Activated CD4-positive, alpha-beta T cell treated with anti-CD3 and anti-CD28 coated beads for 36 hours (primary cell): ENCODE measurements around the gene APOL1. TPM values are rescaled to one million over a fixed set of nuclear protein-coding genes. Genes with fewer than 3 reads are reported as not detected.
"Not testable (repeated sequence)": the region's sequence is repeated elsewhere in the genome, so short reads cannot be mapped to it uniquely, and the experiment has no call there.

Source experiments
- ATAC-seq: fragments of 200-7000 bp; cut with Tn5 transposase; one replicate; pipeline ENCODE4 v1.10.0; 2021; ENCODE audit warnings: mild to moderate bottlenecking, moderate library complexity
- CTCF ChIA-PET: fragments of 350-600 bp; sonication (Branson Sonifier 250); formaldehyde crosslinking; loops from one replicate; lab custom pipeline; 2021; ENCODE audit warnings: antibody characterized with exemption; lab: Charles Lee
- POLR2A ChIA-PET: fragments of 350-600 bp; sonication (Branson Sonifier 250); formaldehyde crosslinking; loops from one replicate; lab custom pipeline; 2021; ENCODE audit warnings: antibody characterized with exemption, inconsistent platforms; lab: Charles Lee
- DNase-seq: peaks from one replicate; pipeline ENCODE4 v3.0.0-alpha.2; 2020
- H3K27ac Mint-ChIP-seq: one replicate; pipeline ENCODE4 v1.8.0; 2021; ENCODE audit warnings: mixed read lengths
- H3K27me3 Mint-ChIP-seq: one replicate; pipeline ENCODE4 v1.8.0; 2021; ENCODE audit warnings: mixed read lengths
- H3K36me3 Mint-ChIP-seq: one replicate; pipeline ENCODE4 v1.8.0; 2021; ENCODE audit warnings: low read depth, mixed read lengths
- H3K4me1 Mint-ChIP-seq: one replicate; pipeline ENCODE4 v1.8.0; 2021; ENCODE audit warnings: mixed read lengths
- H3K4me3 Mint-ChIP-seq: one replicate; pipeline ENCODE4 v1.8.0; 2021; ENCODE audit warnings: mild to moderate bottlenecking, moderate library complexity, mixed read lengths
- H3K9me3 Mint-ChIP-seq: one replicate; pipeline ENCODE4 v1.8.0; 2021; ENCODE audit warnings: low read depth, mixed read lengths
- intact Hi-C, 2 experiments: fragments of 100-400 bp; cut with DNase I in 1 of 2; cut with micrococcal nuclease in 1 of 2; formaldehyde crosslinking; loops; one replicate each; pipeline versions ENCODE4 v1.14.2 to v1.15.1; 2022 to 2024; cut with DNase I, micrococcal nuclease
- total RNA-seq, 2 experiments: library from RNA; stranded (reverse); gene quantifications; one replicate each; pipeline ENCODE4 v1.2.3, GENCODE V29; 2021

Gene APOL1
- total RNA-seq, 2 experiments from 2014 or later = 32.0 to 37.2 TPM

- intact Hi-C loops = no loop called here
- Mint-ChIP-seq H3K9me3 (no peaks in the 10 kb centered on the region), H3K4me3 (no peak overlapping the region), H3K36me3 (peaks cover 65% of the 10 kb centered on the region), H3K27ac (no peak overlapping the region), H3K27me3 (no peaks in the 10 kb centered on the region), H3K4me1 (peaks cover 15% of the 10 kb centered on the region)
- no peak for ATAC-seq
- no peak for DNase-seq
- ChIA-PET CTCF (interaction anchor here (0.9 to 4.4 kb wide), 14 partner anchors 8 to 961 kb away, joined by 3 to 44 read pairs (median 4); partner anchors contain the start of gene APOL2), POLR2A (interaction anchor here (1.4 to 1.6 kb wide), 2 partner anchors 197 to 244 kb away, joined by 3 to 4 read pairs; partner anchors contain the start of gene EIF3D)
Observed at GRCh38 chr22:36285545-36285944, 32.6 kb downstream of the APOL1 start.

- Mint-ChIP-seq H3K9me3 (no peaks in the 10 kb centered on the region), H3K27me3 (no peaks in the 10 kb centered on the region), H3K27ac (peak overlapping the region; percentile 67), H3K4me3 (no peak overlapping the region), H3K36me3 (peaks cover 69% of the 10 kb centered on the region), H3K4me1 (peaks cover 17% of the 10 kb centered on the region)
- peak; percentile 89 for ATAC-seq
- DNase-seq = peak; percentile 83
- ChIA-PET POLR2A (interaction anchor here (1.4 to 1.6 kb wide), 2 partner anchors 196 to 243 kb away, joined by 3 to 4 read pairs; partner anchors contain the start of gene EIF3D), CTCF (interaction anchor here (0.8 to 4.4 kb wide), 16 partner anchors 8 to 962 kb away, joined by 3 to 44 read pairs (median 4); partner anchors contain the start of gene APOL2)
- intact Hi-C loops = no loop called here
Observed at GRCh38 chr22:36286096-36286957, 33.4 kb downstream of the APOL1 start.

GRCh38 chr22:36287881-36288515 is 35.1 kb downstream of the APOL1 start:
- H3K4me3 Mint-ChIP-seq = no peak overlapping the region
- peaks cover 28% of the 10 kb centered on the region for H3K4me1 Mint-ChIP-seq
- H3K9me3 Mint-ChIP-seq = no peaks in the 10 kb centered on the region
- ATAC-seq (no peak), DNase-seq (no peak)
- no peak overlapping the region for H3K27ac Mint-ChIP-seq
- CTCF ChIA-PET = interaction anchor here (0.5 to 3.5 kb wide), 4 partner anchors 10 to 222 kb away, joined by 4 to 29 read pairs (median 12); partner anchors contain the start of gene APOL2
- H3K27me3 Mint-ChIP-seq = no peaks in the 10 kb centered on the region
- peaks cover 75% of the 10 kb centered on the region for H3K36me3 Mint-ChIP-seq
- POLR2A ChIA-PET = interaction anchor here (0.6 kb wide), 1 partner anchor 430 kb away, joined by 3 read pairs; no protein-coding TSS in a partner anchor
- intact Hi-C loops = no loop called here

GRCh38 chr22:36288571-36289405 is 35.9 kb downstream of the APOL1 start:
- Mint-ChIP-seq H3K9me3 (no peaks in the 10 kb centered on the region), H3K4me3 (no peak overlapping the region), H3K36me3 (peaks cover 76% of the 10 kb centered on the region), H3K27me3 (no peaks in the 10 kb centered on the region), H3K4me1 (peaks cover 28% of the 10 kb centered on the region), H3K27ac (peak overlapping the region; percentile 31)
- POLR2A ChIA-PET = interaction anchor here (0.6 kb wide), 1 partner anchor 429 kb away, joined by 3 read pairs; no protein-coding TSS in a partner anchor
- intact Hi-C loops = no loop called here
- CTCF ChIA-PET = interaction anchor here (1.3 to 3.5 kb wide), 3 partner anchors 11 to 12 kb away, joined by 4 to 29 read pairs (median 21); no protein-coding TSS in a partner anchor
- ATAC-seq (no peak), DNase-seq (no peak)

- no peaks in the 10 kb centered on the region for H3K27me3 Mint-ChIP-seq
- no peak for ATAC-seq
- intact Hi-C loops = no loop called here
- no peak overlapping the region for H3K4me3 Mint-ChIP-seq
- H3K9me3 Mint-ChIP-seq = no peaks in the 10 kb centered on the region
- peak overlapping the region; percentile 67 for H3K27ac Mint-ChIP-seq
- peaks cover 79% of the 10 kb centered on the region for H3K36me3 Mint-ChIP-seq
- CTCF ChIA-PET = interaction anchor here (1.3 to 3.5 kb wide), 2 partner anchors 11 to 12 kb away, joined by 4 to 21 read pairs; no protein-coding TSS in a partner anchor
- peaks cover 28% of the 10 kb centered on the region for H3K4me1 Mint-ChIP-seq
- POLR2A ChIA-PET = no interaction called here
- no peak for DNase-seq
Observed at GRCh38 chr22:36289406-36289870, 36.5 kb downstream of the APOL1 start.

GRCh38 chr22:36289948-36290371 is 37.0 kb downstream of the APOL1 start:
- H3K36me3 Mint-ChIP-seq = peaks cover 78% of the 10 kb centered on the region
- H3K27me3 Mint-ChIP-seq, H3K4me3 Mint-ChIP-seq, intact Hi-C loops, POLR2A ChIA-PET, DNase-seq, ATAC-seq, H3K9me3 Mint-ChIP-seq: not testable (repeated sequence)
- CTCF ChIA-PET = interaction anchor here (1.3 kb wide), 1 partner anchor 12 kb away, joined by 4 read pairs; no protein-coding TSS in a partner anchor
- peak overlapping the region; percentile 67 for H3K27ac Mint-ChIP-seq
- peaks cover 28% of the 10 kb centered on the region for H3K4me1 Mint-ChIP-seq

- ATAC-seq, H3K27me3 Mint-ChIP-seq, H3K9me3 Mint-ChIP-seq, DNase-seq, H3K4me3 Mint-ChIP-seq, intact Hi-C loops, POLR2A ChIA-PET, H3K27ac Mint-ChIP-seq: not testable (repeated sequence)
- Mint-ChIP-seq H3K36me3 (peaks cover 82% of the 10 kb centered on the region), H3K4me1 (peaks cover 28% of the 10 kb centered on the region)
- CTCF ChIA-PET = interaction anchor here (1.3 kb wide), 1 partner anchor 12 kb away, joined by 4 read pairs; no protein-coding TSS in a partner anchor
Observed at GRCh38 chr22:36290391-36291075, 37.6 kb downstream of the APOL1 start.

- POLR2A ChIA-PET = no interaction called here
- Mint-ChIP-seq H3K27ac (no peak overlapping the region), H3K9me3 (no peaks in the 10 kb centered on the region), H3K4me3 (no peak overlapping the region), H3K4me1 (peaks cover 27% of the 10 kb centered on the region), H3K36me3 (peaks cover 83% of the 10 kb centered on the region), H3K27me3 (no peaks in the 10 kb centered on the region)
- DNase-seq (no peak), ATAC-seq (no peak)
- CTCF ChIA-PET = interaction anchor here (1.3 to 2.2 kb wide), 3 partner anchors 14 to 194 kb away, joined by 4 to 13 read pairs (median 6); no protein-coding TSS in a partner anchor
- intact Hi-C loops = no loop called here
Observed at GRCh38 chr22:36291831-36292740, 39.2 kb downstream of the APOL1 start.

- no peak overlapping the region for H3K4me3 Mint-ChIP-seq
- no peak for ATAC-seq
- peaks cover 88% of the 10 kb centered on the region for H3K36me3 Mint-ChIP-seq
- no peaks in the 10 kb centered on the region for H3K27me3 Mint-ChIP-seq
- H3K9me3 Mint-ChIP-seq = no peaks in the 10 kb centered on the region
- H3K27ac Mint-ChIP-seq = no peak overlapping the region
- intact Hi-C loops = no loop called here
- POLR2A ChIA-PET = interaction anchor here (0.6 kb wide), 1 partner anchor 9 kb away, joined by 3 read pairs; no protein-coding TSS in a partner anchor
- CTCF ChIA-PET = interaction anchor here (1.2 to 2.2 kb wide), 5 partner anchors 11 to 193 kb away, joined by 3 to 13 read pairs (median 4); no protein-coding TSS in a partner anchor
- DNase-seq = no peak
- peaks cover 26% of the 10 kb centered on the region for H3K4me1 Mint-ChIP-seq
Observed at GRCh38 chr22:36292823-36293530, 40.0 kb downstream of the APOL1 start.
